Raji (cell line): Measurements from ENCODE around the gene SUCLG1.

Experiments
- POLR2A ChIP-seq: IDR thresholded peaks from 2 replicates; pipeline ENCODE4 v1.6.1; 2011; ENCODE audit warnings: low read depth, low read length, control low read depth; ENCODE audit not compliant: insufficient read depth

SUCLG1 gene

DNA sequence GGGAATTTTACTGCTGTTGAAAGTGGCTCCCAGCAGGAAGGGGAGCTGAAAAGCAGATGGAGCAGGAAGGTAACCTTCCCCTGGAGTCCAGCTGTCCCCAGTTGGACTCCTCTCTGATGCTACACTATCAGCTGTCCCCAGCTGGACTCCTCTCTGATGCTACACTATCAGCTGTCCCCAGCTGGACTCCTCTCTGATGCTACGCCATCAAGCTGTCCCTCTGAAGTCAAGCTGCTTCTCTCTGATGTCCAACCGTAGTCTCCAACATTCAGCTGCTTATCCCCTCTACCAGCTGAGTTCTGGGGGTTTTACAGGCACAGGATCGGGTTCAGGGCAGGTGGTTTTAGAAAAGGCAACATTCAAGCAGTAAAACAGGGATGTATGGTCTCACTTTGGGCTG lies 19.8 kb upstream of the SUCLG1 start:
- TF ChIP-seq POLR2A, result no peak

DNA sequence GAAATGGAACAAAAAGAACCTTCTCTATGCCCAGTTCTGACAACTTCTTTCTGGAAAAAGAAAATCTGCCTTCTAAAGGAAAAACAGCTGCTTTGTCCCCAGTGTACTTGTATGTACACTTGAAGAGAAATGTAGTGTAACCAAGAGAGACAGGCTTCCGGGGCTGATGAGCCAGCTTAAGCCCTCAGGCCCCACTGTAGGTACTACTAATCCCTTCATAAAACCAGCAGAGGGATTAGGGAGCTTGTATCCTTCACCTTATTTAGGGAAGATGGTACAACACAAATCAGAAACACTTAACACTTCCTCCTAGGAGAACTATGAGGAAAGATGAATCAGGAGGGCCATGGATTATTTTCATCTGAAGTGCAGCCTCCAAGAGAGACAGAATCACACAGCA lies 18.8 kb upstream of the SUCLG1 start:
- TF ChIP-seq POLR2A, result no peak

GRCh38 chr2:84474176-84474575 lies 15.1 kb upstream of the SUCLG1 start:
- TF ChIP-seq POLR2A, result no peak

DNA sequence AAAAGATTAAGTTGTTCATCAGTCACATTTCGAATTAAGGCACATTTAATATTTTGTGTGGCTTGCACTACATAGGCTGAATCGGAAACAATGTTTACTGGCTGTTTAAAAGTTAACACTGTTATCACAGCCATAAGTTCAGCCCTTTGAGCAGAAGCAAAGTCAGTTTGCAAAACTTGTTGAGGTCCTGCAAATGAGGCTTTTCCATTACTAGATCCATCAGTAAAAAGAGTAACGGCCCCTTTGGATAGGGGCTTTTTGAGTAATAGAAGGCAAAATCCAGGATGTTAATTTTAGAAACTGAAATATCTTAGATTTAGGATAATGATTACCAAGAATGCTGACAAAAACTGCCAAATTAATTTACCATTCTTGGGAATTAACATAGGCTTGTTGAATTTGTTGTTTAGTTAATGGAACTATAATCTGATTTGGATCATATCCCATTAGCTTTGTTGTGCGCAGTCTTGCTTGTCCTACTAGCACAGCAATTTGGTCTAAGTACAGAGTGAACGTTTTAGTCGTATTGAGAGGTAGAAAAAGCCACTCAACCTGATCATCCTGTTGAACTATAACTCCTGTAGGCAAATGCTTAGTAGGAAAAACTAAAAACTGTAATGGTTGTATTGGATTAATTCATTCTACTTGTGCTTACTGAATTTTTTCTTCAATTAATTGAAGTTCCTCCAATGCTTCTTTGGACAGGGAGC lies 13.9 kb upstream of the SUCLG1 start:
- TF ChIP-seq POLR2A, result no peak

DNA sequence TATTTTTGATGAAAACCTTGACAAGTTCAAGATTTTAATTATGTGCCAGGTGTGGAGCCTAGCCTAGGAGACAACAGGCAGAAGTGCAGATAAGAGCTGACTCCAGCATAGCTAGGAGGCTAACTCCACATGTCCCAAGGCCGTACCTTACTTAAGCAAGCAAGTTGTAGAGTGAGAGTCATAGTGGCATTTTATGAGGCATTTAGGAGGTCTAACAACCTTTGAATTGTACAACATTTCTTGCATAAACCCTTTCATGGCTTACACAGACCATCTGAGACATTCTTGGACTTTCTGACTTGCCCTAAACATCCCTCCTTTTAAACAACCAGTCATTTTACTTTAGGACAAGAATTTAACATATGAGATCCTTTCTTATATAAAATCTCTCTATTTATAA lies 8.3 kb upstream of the SUCLG1 start:
- TF ChIP-seq POLR2A, result no peak

DNA sequence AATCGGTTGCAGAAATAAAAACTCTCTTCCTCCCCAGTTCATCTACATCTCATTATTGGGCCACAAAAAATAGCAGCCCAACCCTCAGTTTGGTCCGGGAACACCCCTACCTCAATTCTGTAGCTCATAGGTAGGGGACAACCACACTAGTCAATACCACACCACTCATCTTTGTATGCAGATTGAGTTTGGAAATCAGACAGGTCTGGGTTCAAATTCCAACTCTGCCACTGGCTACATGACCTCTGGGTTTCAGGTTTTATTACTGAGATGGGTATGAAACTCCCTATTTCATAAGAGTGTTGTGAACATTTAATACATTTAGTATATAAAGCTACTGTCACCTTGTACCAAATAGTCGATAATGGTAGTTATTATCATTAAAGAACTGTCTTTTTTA lies 2.2 kb upstream of the SUCLG1 start:
- no peak for TF ChIP-seq POLR2A

GRCh38 chr2:84460670-84461069 lies 1.6 kb upstream of the SUCLG1 start:
- no peak for TF ChIP-seq POLR2A

GRCh38 chr2:84459944-84460429 lies 907 bp upstream of the SUCLG1 start:
- TF ChIP-seq POLR2A, result no peak

GRCh38 chr2:84458551-84459017 lies 496 bp downstream of the SUCLG1 start:
- no peak for TF ChIP-seq POLR2A

DNA sequence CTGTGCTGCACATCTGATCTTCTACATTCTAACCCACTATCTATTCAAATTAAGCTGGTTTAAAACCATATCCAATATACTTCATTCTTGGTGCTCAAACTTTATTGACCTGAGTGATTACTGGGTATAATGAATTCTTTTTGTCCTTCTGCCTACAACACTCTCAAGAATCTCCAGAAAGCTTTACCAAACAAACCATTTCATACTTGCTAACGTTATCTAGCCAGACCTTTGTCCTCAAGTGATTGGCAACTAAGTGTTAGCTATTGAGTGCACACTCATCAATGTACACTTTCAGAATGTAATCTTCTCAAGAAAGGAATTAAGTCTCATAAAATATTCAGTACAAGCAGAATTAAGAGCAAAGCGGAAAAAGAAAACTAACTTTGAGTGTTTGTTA lies 1.4 kb downstream of the SUCLG1 start:
- TF ChIP-seq POLR2A, result no peak

DNA sequence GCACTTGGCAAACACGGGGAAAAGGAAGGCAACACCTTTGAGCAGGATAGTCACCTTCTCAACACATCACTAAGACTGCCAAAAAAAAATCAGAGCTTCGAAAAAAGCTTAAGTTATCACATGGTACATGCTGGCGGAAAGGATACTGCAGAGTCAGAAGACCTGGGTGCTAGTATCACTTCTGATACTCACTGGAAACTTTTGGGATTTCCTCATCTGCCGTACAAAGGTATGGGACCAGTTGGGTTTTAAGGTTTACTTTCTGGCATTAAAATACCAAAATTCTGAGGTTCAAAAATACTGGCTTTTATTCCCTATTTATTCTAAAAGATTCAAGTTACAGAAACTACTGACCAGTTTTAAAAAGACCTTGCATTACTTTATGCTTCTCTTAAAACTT lies 2.9 kb downstream of the SUCLG1 start:
- no peak for TF ChIP-seq POLR2A

- TF ChIP-seq POLR2A, result no peak
These were observed 4.5 kb downstream of the SUCLG1 start for GRCh38 chr2:84454581-84454980.

DNA sequence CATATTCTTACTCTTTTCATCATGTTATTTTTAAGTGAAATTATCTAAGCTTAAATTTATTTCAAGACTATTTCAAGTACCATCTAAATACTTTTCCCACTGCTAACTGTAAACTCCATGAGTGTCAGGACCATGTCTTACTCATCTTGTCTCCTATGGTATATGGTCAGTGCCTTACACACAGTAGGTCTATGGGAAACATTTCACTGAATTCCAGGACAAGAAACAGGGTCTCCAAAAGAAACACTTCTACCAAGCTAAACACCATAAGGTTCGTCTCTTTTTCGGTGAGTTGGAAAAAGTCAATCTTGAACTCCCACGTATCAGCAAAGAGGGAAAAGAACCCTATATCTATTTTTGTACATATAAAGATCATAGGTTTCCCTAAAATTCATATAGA lies 6.5 kb downstream of the SUCLG1 start:
- TF ChIP-seq POLR2A, result no peak

DNA sequence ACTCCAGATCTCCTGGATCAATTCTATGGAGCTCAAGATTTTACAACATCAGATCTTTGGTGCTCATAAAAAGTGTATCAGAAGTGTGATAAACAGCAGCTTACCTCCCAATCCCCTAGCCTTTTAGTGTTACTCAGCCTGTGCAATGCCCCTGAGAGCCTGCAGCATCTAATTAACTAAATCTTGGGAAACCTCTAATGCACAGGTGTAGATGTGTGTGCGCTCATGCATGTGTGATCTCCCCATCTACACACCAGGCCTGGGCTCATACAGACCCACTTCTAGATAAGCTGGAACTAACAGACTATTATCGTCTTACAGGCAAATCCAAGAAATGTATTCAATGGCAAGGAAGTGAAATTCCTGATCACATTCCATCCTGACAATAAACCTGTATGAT lies 7.5 kb downstream of the SUCLG1 start:
- TF ChIP-seq POLR2A, result no peak

DNA sequence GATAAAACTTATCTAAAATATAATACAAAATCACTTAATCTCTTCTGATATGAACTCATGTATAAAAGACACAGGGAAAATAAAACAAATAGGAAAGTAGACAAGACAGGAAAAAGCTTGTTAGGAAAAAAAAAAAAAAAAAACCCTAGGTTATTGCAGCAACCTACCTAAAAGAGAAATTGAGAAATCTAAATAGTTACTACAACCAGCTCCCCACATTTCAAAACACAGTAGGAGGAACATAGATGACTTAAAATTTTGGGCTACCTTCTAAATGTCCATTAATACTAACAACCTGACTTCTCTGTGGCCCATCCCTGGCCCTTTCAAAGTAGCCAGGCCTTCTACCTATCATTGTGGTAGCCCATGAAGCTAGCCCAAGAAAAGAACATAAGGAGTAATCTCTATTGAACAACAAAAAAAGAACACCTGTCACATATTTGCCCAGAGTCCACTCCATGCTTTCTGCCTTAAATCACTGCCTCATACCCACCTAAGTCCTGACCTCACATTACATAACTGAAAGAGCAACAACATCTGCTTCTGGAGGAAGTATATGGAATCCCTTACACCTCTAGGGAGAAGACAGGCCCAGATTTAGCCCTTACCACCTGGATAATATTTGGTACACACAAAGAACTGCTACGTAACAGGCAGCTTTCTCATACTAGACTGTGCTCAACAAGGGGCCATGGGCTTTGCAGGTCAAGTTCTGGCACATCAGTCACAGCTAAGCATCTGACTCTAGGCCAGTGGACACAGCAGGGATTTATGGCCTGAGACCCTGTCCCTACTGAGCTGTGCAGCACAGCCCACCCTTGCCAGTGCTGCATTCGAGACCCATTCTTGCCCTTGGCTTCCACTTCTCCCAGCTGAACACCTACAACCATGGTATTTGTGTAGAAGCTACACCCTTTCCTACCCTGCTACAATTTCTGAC lies 8.5 kb downstream of the SUCLG1 start:
- no peak for TF ChIP-seq POLR2A

GRCh38 chr2:84449711-84450110 lies 9.4 kb downstream of the SUCLG1 start:
- TF ChIP-seq POLR2A, result no peak
